IPS-18a (cell line): ENCODE data around the gene ARHGAP8.

Experiments used
- H3K27ac ChIP-seq: one replicate; pipeline ENCODE4 v1.5.1; 2013; ENCODE audit warnings: low read length
- H3K27me3 ChIP-seq: one replicate; pipeline ENCODE4 v1.6.1; 2013; ENCODE audit warnings: mild to moderate bottlenecking, low read length; ENCODE audit not compliant: control insufficient read depth, insufficient read depth
- H3K36me3 ChIP-seq: one replicate; pipeline ENCODE4 v1.6.1; 2013; ENCODE audit warnings: low read depth, low read length; ENCODE audit not compliant: control insufficient read depth
- H3K4me1 ChIP-seq: one replicate; pipeline ENCODE4 v1.6.1; 2013; ENCODE audit warnings: low read depth, low read length; ENCODE audit not compliant: control insufficient read depth
- H3K4me3 ChIP-seq: one replicate; pipeline ENCODE4 v1.5.1; 2013; ENCODE audit warnings: low read length
- H3K9ac ChIP-seq: one replicate; pipeline ENCODE4 v1.6.1; 2013; ENCODE audit warnings: mild to moderate bottlenecking, low read length, moderate library complexity
- H3K9me3 ChIP-seq: one replicate; pipeline ENCODE4 v1.6.1; 2013; ENCODE audit warnings: low read depth, low read length; ENCODE audit not compliant: control insufficient read depth

Gene ARHGAP8

DNA sequence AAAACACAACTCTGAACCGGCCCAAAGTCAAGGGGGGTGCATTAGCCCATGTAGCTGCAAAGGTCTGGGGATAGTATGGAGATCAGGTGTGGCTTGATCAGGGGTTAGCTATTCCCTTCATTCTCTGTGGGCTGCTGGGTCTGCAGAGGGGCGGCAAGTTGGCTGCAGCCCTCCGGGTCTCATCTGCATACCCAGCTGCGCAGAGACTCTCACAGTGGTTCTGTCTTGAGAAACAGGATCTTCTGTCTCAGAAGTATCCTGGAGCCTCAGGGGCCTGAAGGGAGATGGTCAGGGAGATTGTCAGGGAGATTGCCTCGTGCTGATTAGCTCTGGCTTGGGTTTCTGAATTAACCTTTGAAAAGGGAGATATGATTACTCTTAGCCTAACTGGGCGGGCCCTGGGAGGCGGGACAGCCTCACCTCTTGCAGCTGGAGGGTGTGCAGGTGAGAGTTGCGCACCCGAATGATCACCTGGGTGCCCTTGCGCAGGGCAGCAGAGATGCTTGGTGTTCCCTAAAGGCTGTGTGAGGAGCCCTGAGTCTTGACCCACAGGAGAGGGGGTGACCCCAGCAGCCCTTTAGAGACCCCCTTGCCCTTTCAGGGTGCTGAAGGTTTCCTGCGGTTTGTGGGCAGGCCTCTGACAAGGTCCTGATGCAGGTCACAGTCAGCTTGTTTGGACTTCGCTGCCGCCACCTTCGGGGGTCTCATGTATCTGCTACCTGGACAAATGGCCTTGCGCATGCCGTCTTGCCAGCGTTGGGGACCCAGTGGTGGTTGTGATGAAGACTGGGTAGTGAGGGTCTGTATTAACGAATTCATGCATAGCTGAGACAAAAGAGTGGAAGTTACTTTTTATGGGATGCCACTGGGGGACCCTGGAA is 7.3 kb downstream of the ARHGAP8 start:
- Histone ChIP-seq H3K4me3 (no peak overlapping the region), H3K9ac (no peak overlapping the region), H3K4me1 (peaks cover 9% of the 10 kb centered on the region), H3K27ac (no peak overlapping the region), H3K36me3 (no peaks in the 10 kb centered on the region), H3K9me3 (no peaks in the 10 kb centered on the region), H3K27me3 (no peaks in the 10 kb centered on the region)

DNA sequence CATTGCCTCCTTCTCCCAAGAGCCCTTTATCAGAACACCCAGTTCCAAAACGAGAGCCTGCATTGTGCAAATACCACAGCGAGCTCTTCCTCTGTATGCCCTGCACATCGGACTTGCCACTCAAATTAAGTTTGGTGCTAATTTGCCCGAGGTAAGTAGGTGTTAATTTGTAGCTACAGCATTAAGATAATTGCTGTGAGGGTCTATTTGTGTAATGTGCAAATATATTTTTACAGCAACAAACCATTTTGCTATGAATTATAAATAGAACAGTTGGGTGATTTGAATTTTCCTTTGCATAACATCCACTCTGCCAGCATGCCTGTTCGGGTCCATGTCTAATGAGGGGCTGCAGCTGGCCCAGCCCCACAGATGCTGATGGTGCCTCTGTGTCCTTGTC is 8.1 kb downstream of the ARHGAP8 start:
- no peak overlapping the region for H3K27ac ChIP-seq
- H3K27me3 ChIP-seq: no peaks in the 10 kb centered on the region
- H3K9me3 ChIP-seq: no peaks in the 10 kb centered on the region
- H3K4me3 ChIP-seq: no peak overlapping the region
- peaks cover 8% of the 10 kb centered on the region for H3K4me1 ChIP-seq
- no peak overlapping the region for H3K9ac ChIP-seq
- no peaks in the 10 kb centered on the region for H3K36me3 ChIP-seq

DNA sequence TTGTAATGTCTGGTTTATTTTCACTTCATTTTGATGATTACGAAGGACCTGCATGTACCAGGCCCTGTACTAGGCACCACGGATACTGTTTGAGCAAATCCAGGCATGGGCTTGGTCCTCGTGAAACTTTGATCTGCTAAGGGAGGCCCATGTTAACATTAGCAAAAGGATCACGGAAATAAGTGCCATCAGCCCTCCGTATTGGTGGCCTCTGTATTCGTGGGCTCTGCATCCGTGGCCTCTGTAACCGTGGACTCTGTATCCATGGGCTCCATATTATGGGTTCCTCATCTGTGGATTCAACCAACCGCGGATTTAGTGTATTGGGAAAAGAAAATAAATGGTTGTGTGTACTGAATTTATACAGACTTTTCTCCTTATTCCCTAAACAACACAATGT is 8.7 kb downstream of the ARHGAP8 start:
- no peak overlapping the region for H3K4me3 ChIP-seq
- H3K4me1 ChIP-seq: peaks cover 2% of the 10 kb centered on the region

DNA sequence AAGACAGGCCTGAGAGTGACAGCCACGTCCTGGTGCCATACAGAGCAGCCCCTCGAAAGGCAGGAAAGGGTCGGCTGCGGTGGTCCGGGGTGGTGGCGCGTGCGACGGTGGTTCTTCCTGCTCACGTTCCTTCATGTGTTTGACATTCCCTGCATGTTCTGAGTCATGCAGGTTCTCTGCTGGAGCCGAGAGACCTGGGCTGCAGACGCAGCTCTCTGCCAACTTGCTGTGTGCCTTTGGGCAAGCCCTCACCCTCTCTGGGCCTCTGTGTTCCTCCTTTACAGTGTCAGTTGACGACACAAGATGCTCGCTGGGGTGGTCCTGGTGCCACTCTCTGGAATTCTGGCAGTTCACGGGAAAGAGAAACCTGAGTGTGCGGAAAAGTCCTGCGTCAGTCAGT is 12.0 kb downstream of the ARHGAP8 start:
- H3K4me1 ChIP-seq: no peaks in the 10 kb centered on the region
- no peaks in the 10 kb centered on the region for H3K9me3 ChIP-seq
- no peak overlapping the region for H3K27ac ChIP-seq
- H3K27me3 ChIP-seq: no peaks in the 10 kb centered on the region
- H3K4me3 ChIP-seq: no peak overlapping the region
- H3K9ac ChIP-seq: no peak overlapping the region
- H3K36me3 ChIP-seq: no peaks in the 10 kb centered on the region

More for the DNA sequence above, 8.7 kb downstream of the ARHGAP8 start:
- Histone ChIP-seq H3K27ac (no peak overlapping the region), H3K36me3 (no peaks in the 10 kb centered on the region), H3K9me3 (no peaks in the 10 kb centered on the region), H3K27me3 (no peaks in the 10 kb centered on the region), H3K9ac (no peak overlapping the region)

DNA sequence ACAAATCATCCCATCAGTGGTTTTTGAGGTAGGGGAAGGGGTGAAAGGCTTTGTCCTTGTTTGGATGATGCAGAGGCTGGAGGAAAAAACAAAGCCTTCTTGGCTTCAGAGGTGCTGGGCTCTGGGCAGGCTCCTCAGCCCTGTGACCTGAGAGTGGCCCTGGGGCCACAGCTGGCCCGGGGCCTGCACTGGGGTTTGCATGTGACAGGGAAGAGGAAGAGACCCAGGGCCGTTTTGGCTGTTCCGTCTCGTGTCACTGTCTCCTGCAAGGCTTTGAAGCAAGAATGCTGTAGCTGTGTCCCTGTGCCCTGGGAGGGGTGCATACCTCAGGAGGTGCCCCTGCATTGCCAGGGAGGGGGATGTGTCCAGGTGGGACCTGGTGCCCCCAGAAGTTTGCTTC is 12.6 kb downstream of the ARHGAP8 start:
- Histone ChIP-seq H3K27me3 (no peaks in the 10 kb centered on the region), H3K9me3 (no peaks in the 10 kb centered on the region), H3K4me1 (no peaks in the 10 kb centered on the region), H3K36me3 (no peaks in the 10 kb centered on the region), H3K4me3 (no peak overlapping the region), H3K27ac (no peak overlapping the region), H3K9ac (no peak overlapping the region)

DNA sequence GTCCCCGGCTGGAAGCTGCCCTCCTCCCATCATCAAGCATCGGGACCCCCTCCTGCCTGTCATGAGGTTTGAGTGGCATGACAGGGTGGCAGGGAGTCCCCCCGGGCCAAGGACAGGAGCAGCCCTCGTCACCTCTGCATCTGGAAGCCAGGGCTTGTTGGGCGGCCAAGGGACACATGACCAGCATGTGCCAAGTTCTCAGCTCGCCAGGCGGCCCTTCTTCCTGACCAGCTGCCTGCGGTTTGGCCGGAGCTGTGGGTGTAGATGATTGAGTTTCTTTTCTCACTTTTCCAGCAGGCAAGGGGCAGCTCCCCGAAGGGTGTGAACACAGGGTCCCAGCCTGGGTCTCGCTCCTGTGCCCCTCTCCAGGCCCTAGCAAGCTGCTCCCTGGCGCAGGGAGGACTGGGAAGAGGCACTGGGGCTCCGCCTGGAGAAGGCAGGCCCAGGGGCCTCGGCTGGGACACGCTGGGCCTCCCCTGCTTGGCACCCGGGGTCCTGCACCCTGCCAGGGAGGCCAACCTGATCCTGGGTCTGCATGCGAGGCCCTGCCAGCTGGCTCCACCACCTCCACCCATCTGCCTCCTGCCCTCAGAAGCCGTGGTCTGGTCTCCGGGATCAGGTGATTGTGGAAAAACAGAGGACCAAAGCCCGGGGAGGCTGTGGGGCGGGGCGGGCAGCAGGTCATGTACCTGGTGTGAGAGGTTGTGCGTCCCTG is 13.4 kb downstream of the ARHGAP8 start:
- H3K27me3 ChIP-seq: no peaks in the 10 kb centered on the region
- no peaks in the 10 kb centered on the region for H3K36me3 ChIP-seq
- H3K9ac ChIP-seq: no peak overlapping the region
- no peaks in the 10 kb centered on the region for H3K4me1 ChIP-seq
- no peaks in the 10 kb centered on the region for H3K9me3 ChIP-seq
- no peak overlapping the region for H3K4me3 ChIP-seq
- H3K27ac ChIP-seq: no peak overlapping the region

DNA sequence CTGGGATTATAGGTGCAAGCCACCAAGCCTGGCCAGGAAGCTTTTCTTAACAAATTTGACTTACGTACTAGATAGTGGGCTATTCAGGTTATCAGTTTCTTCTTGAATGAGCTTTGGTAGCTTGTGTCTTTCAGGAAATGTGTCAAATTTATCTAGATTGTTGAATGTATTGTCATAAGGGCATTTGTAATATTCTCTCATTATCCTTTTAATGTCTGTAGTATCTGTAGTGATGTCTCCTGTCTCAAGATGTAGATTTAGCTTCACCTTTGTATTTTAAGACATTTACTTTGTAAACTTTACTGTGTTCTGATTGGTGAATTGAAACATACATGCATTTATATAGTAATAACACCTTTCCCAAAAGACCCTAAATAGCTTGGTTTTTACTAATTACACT is 20.7 kb downstream of the ARHGAP8 start:
- Histone ChIP-seq H3K27ac (no peak overlapping the region), H3K9ac (no peak overlapping the region), H3K4me1 (peaks cover 4% of the 10 kb centered on the region), H3K36me3 (no peaks in the 10 kb centered on the region), H3K9me3 (no peaks in the 10 kb centered on the region), H3K4me3 (no peak overlapping the region), H3K27me3 (no peaks in the 10 kb centered on the region)

DNA sequence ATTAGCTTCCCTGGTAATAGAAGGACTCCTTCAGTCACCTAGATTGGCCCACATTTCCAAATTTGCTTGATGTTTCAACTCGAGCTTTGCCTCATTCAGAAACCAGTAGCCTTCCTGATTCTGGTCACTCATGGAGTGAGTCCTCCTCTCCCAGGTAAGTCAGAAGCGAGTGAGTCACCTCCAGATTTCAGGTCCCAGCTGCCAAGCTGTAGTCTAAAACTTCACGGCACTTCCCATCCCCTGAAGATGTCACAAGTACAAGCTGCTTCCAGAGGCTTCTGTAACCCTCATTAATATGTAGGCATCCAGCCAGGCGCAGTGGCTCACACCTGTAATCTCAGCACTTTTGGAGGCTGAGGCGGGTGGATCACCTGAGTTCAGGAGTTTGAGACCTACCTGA is 23.5 kb downstream of the ARHGAP8 start:
- Histone ChIP-seq H3K9ac (no peak overlapping the region), H3K27ac (no peak overlapping the region), H3K27me3 (no peaks in the 10 kb centered on the region), H3K4me1 (peaks cover 4% of the 10 kb centered on the region), H3K36me3 (no peaks in the 10 kb centered on the region), H3K4me3 (no peak overlapping the region), H3K9me3 (no peaks in the 10 kb centered on the region)

DNA sequence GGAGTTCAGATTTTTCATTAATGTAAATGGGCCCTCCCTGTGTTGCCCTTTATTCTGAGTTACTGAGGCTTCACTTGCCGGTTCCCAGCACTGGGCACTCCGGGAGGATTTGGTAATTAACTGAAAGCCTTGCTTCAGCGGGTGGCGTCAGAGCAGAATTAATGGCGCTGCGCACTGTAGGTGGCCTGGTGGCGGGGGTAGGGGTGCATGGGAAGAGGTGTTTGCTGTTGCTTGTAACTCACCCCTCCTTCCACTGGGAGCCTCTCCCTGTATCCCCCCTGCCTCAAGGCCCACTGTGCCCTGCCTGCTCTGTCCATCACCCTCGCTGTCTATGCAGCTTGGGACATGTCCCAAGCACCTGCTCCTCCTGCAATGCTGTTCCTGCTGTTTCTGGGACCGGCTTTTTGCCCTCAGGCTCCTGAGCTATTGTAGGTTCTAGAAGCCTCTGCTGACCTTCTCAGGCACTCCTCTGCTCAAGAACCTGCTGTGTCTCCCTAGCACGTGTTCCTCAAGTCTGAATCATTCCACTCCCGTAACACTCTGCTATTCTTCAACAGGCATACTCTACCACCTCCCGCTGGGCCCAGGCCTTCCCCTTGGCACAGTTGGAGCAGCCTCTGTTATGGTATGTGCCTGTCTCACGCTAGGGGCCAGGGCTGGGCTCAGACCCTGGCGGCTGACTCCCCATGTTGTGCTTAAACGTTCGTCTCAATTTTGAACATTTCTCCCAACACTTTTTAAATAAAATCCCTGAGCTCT is 24.4 kb downstream of the ARHGAP8 start:
- H3K4me1 ChIP-seq: peaks cover 4% of the 10 kb centered on the region
- H3K4me3 ChIP-seq: no peak overlapping the region
- no peak overlapping the region for H3K9ac ChIP-seq
- no peak overlapping the region for H3K27ac ChIP-seq
- no peaks in the 10 kb centered on the region for H3K27me3 ChIP-seq
- H3K36me3 ChIP-seq: no peaks in the 10 kb centered on the region
- H3K9me3 ChIP-seq: no peaks in the 10 kb centered on the region

DNA sequence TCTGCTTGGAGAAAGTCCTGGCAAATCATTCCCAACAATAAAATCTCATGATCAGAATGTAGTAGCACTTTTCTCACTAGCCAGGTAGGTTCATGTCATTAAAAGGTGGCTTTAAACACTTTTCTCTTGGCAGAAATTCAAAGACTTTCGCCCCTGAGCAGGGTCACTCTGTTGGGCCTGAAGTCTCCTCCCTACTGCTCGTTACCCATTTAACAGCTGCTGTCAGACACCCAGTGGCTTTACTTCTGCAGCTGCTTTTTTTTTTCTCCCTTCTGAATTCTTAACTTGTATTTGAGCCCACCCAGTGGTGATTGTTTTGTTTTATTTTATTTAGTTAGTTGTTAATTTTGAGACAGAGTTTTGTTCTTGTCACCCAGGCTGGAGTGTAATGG is 25.0 kb downstream of the ARHGAP8 start:
- H3K4me3 ChIP-seq: no peak overlapping the region
- no peaks in the 10 kb centered on the region for H3K9me3 ChIP-seq
- no peaks in the 10 kb centered on the region for H3K27me3 ChIP-seq
- no peak overlapping the region for H3K9ac ChIP-seq
- no peaks in the 10 kb centered on the region for H3K36me3 ChIP-seq
- no peak overlapping the region for H3K27ac ChIP-seq
- peaks cover 4% of the 10 kb centered on the region for H3K4me1 ChIP-seq

DNA sequence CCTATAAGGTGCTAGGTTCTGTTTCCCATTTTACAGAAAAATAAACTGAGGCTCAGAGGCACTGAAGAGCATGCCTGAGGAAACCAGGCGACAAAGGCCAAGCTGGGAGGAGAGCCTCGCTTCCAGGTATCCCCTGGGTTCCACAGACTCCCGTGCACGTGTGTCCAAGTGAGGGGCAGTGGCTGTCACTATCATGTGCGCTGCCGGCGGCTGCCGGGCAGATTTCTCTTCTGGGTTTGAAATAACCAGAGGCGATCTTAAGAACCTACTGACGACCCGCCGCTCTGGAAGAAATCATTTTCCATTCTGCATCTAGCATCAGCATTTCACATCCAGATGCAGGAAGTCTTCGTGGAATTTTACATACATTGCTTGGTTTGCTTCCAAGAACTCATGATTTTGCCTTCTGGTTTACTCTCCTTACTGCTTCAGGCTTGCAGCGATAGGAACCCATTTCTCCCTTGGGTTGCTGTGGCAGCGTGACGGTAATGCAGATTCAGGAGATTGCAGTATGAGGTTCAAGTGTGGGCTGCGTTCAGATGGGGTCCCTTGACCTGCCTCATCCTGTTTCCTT is 28.6 kb downstream of the ARHGAP8 start:
- no peaks in the 10 kb centered on the region for H3K9me3 ChIP-seq
- no peak overlapping the region for H3K27ac ChIP-seq
- H3K4me3 ChIP-seq: no peak overlapping the region
- no peaks in the 10 kb centered on the region for H3K36me3 ChIP-seq
- no peak overlapping the region for H3K9ac ChIP-seq
- peaks cover 6% of the 10 kb centered on the region for H3K4me1 ChIP-seq
- H3K27me3 ChIP-seq: no peaks in the 10 kb centered on the region
